NT2/D1 (cell line): ENCODE measurements around the gene EEF1A2.

Experiments used
- DNase-seq: peaks from one replicate; pipeline ENCODE4 v3.0.0-alpha.2; 2011; ENCODE audit warnings: low read depth, low spot score
- H3K27me3 ChIP-seq: 2 replicates; pipeline ENCODE4 v1.6.0; 2011; ENCODE audit warnings: mild to moderate bottlenecking; ENCODE audit not compliant: insufficient read length, insufficient read depth
- H3K36me3 ChIP-seq: 2 replicates; pipeline ENCODE4 v1.6.1; 2011; ENCODE audit warnings: mild to moderate bottlenecking, low read length, mixed read lengths; ENCODE audit not compliant: insufficient read depth, insufficient read length
- H3K4me1 ChIP-seq: 2 replicates; pipeline ENCODE4 v1.5.1; 2011; ENCODE audit not compliant: insufficient read depth, insufficient read length
- H3K4me3 ChIP-seq: 2 replicates; pipeline ENCODE4 v1.5.1; 2011; ENCODE audit warnings: low read depth; ENCODE audit not compliant: insufficient read length
- H3K9ac ChIP-seq: 2 replicates; pipeline ENCODE4 v1.6.0; 2011; ENCODE audit warnings: low read depth; ENCODE audit not compliant: insufficient read length
- H3K9me3 ChIP-seq: 2 replicates; pipeline ENCODE4 v1.5.1; 2011; ENCODE audit warnings: mild to moderate bottlenecking, low read length; ENCODE audit not compliant: insufficient read depth
- SUZ12 ChIP-seq: IDR thresholded peaks from 2 replicates; pipeline ENCODE4 v1.6.1; 2011; ENCODE audit not compliant: insufficient read length, insufficient read depth; ENCODE audit errors: extremely low read depth
- YY1 ChIP-seq: IDR thresholded peaks from 2 replicates; pipeline ENCODE4 v1.6.1; 2011; ENCODE audit not compliant: insufficient read length, insufficient read depth
- ZNF274 ChIP-seq: IDR thresholded peaks from 2 replicates; pipeline ENCODE4 v1.6.1; 2011; ENCODE audit warnings: mild to moderate bottlenecking, low read depth, low read length

The EEF1A2 gene

DNA sequence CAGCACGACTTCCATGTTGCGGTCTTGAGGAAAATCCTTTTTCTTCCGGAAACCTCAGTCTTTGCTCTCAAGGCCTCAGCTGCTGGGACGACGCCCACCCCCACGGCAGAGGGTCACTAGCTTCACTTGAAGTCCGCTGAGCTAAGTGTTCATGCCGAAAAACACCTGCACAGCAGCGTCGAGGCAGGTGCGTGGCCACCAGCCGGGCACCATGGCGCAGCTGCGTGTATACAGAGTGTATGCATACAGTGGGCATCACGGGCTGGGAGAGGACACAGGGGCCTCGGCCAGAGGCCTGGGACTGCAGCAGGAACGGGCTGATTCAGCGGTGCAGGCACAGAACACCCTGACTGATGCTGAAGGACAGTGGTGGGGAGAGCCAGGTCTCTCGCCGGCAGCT is 46.5 kb downstream of the EEF1A2 start:
- H3K4me3 ChIP-seq: no peak overlapping the region
- H3K9me3 ChIP-seq: no peaks in the 10 kb centered on the region
- peak overlapping the region; percentile 9 for H3K9ac ChIP-seq
- no peak for DNase-seq
- peaks cover 4% of the 10 kb centered on the region for H3K36me3 ChIP-seq
- H3K27me3 ChIP-seq: no peaks in the 10 kb centered on the region
- TF ChIP-seq YY1 (no peak), SUZ12 (no peak), ZNF274 (no peak)
- H3K4me1 ChIP-seq: peaks cover 36% of the 10 kb centered on the region

GRCh38 chr20:63451821-63452220 is 47.1 kb downstream of the EEF1A2 start:
- Histone ChIP-seq H3K9ac (peak overlapping the region; percentile 9), H3K9me3 (no peaks in the 10 kb centered on the region), H3K36me3 (peaks cover 4% of the 10 kb centered on the region), H3K4me1 (peaks cover 37% of the 10 kb centered on the region), H3K27me3 (no peaks in the 10 kb centered on the region), H3K4me3 (no peak overlapping the region)
- TF ChIP-seq SUZ12 (no peak), ZNF274 (no peak)
- no peak for DNase-seq

GRCh38 chr20:63449796-63450730 is 48.8 kb downstream of the EEF1A2 start:
- no peak for TF ChIP-seq YY1
- TF ChIP-seq ZNF274: no peak
- no peak for TF ChIP-seq SUZ12
- Histone ChIP-seq H3K4me3 (no peak overlapping the region), H3K9ac (no peak overlapping the region), H3K27me3 (no peaks in the 10 kb centered on the region), H3K4me1 (peaks cover 33% of the 10 kb centered on the region), H3K9me3 (no peaks in the 10 kb centered on the region), H3K36me3 (peaks cover 4% of the 10 kb centered on the region)
- no peak for DNase-seq

- Histone ChIP-seq H3K27me3 (no peaks in the 10 kb centered on the region), H3K36me3 (peaks cover 4% of the 10 kb centered on the region), H3K9ac (no peak overlapping the region), H3K4me1 (peaks cover 28% of the 10 kb centered on the region), H3K4me3 (no peak overlapping the region), H3K9me3 (no peaks in the 10 kb centered on the region)
- TF ChIP-seq ZNF274: no peak
- TF ChIP-seq SUZ12: no peak
- TF ChIP-seq YY1: no peak
- DNase-seq: no peak
Observed at GRCh38 chr20:63449025-63449424, 49.9 kb downstream of the EEF1A2 start.

DNA sequence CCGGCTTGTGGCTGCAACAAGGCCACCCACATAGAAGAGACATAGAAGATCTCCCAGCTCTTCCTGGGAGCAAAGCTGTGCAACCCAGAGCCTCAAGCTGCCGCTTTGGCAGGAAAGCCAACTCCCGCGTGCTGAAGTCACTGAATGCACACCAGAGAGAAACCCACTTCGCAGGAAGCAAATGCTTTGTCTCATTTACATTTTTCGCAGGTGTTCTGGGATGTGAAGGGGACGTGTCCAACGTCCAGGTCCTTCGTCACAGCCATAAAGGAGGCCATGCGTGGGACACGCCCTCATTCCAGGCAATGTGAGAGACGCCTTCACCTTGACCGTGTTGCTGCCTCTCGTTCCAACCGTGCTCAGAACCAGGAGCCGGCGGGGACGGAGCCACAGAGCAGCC is 50.9 kb downstream of the EEF1A2 start:
- no peaks in the 10 kb centered on the region for H3K27me3 ChIP-seq
- no peak for DNase-seq
- peaks cover 4% of the 10 kb centered on the region for H3K36me3 ChIP-seq
- no peak for TF ChIP-seq SUZ12
- no peak for TF ChIP-seq ZNF274
- TF ChIP-seq YY1: no peak
- no peaks in the 10 kb centered on the region; the same call in 1 of the 2 replicates for H3K9me3 ChIP-seq
- no peak overlapping the region for H3K9ac ChIP-seq
- H3K4me3 ChIP-seq: no peak overlapping the region
- peaks cover 23% of the 10 kb centered on the region for H3K4me1 ChIP-seq

- H3K9ac ChIP-seq: peak overlapping the region; percentile 24
- no peak for DNase-seq
- H3K27me3 ChIP-seq: no peaks in the 10 kb centered on the region
- no peaks in the 10 kb centered on the region; the same call in 1 of the 2 replicates for H3K9me3 ChIP-seq
- peaks cover 3% of the 10 kb centered on the region for H3K36me3 ChIP-seq
- peaks cover 23% of the 10 kb centered on the region for H3K4me1 ChIP-seq
- TF ChIP-seq SUZ12: no peak
- TF ChIP-seq ZNF274: no peak
- TF ChIP-seq YY1: no peak
- no peak overlapping the region for H3K4me3 ChIP-seq
Observed at GRCh38 chr20:63447320-63447719, 51.6 kb downstream of the EEF1A2 start.

GRCh38 chr20:63446216-63447024 is 52.5 kb downstream of the EEF1A2 start:
- TF ChIP-seq ZNF274: no peak
- H3K9me3 ChIP-seq: no peaks in the 10 kb centered on the region; the same call in 1 of the 2 replicates
- H3K4me3 ChIP-seq: no peak overlapping the region
- no peak for DNase-seq
- no peaks in the 10 kb centered on the region for H3K27me3 ChIP-seq
- peaks cover 30% of the 10 kb centered on the region for H3K4me1 ChIP-seq
- H3K36me3 ChIP-seq: no peaks in the 10 kb centered on the region
- H3K9ac ChIP-seq: peak overlapping the region; percentile 36
